A549 (cell line): Measurements from ENCODE around the gene ATP5PF. TPM values are rescaled to one million over a fixed set of nuclear protein-coding genes. Genes with fewer than 3 reads are reported as not detected.

Experiments
- ATAC-seq, 2 experiments: fragments of 200-7000 bp in 1 of 2; fragments of >200 bp in 1 of 2; cut with Nextera tagmentation in 1 of 2; cut with Tn5 transposase in 1 of 2; 3 replicates each; pipeline versions ENCODE4 v1.8.0 to v1.9.1; 2018 to 2020; ENCODE audit warnings: mild to moderate bottlenecking in 1 of 2, moderate library complexity in 1 of 2
- CTCF ChIA-PET: fragments of 300-600 bp; sonication (Branson Sonifier 250); formaldehyde crosslinking; extraction: SDS; loops from one replicate; lab custom pipeline; 2021; ENCODE audit warnings: antibody characterized with exemption, inconsistent platforms; lab: Yijun Ruan, JAX
- POLR2A ChIA-PET: fragments of 350-600 bp; formaldehyde crosslinking; extraction: SDS; loops from one replicate; lab custom pipeline; 2021; ENCODE audit warnings: antibody characterized with exemption, inconsistent platforms; lab: Yijun Ruan, JAX
- DNase-seq, 2 experiments: peaks; one replicate each; pipeline versions ENCODE4 v3.0.0 to v3.0.0-alpha.2; 2011 to 2016; ENCODE audit warnings: low read depth in 1 of 2, low spot score in 1 of 2
- FAIRE-seq: peaks from 2 replicates; lab custom pipeline; 2011; peaks lifted over from hg19 to GRCh38; lab: Jason Lieb, UNC
- H3K27ac ChIP-seq, 2 experiments: fragments of >200 bp; sonication (Bioruptor Twin); formaldehyde crosslinking; 3 replicates each; pipeline ENCODE4 v1.5.1; 2016 to 2017
- H3K4me1 ChIP-seq: fragments of >200 bp; sonication (Bioruptor Twin); formaldehyde crosslinking; 3 replicates; pipeline ENCODE4 v1.6.1; 2016
- H3K4me2 ChIP-seq: fragments of >200 bp; sonication (Bioruptor Twin); formaldehyde crosslinking; 3 replicates; pipeline ENCODE4 v1.6.1; 2016
- H3K4me3 ChIP-seq: fragments of >200 bp; sonication (Bioruptor Twin); formaldehyde crosslinking; 3 replicates; pipeline ENCODE4 v1.5.1; 2016
- H3K9me3 ChIP-seq: fragments of >200 bp; sonication (Bioruptor Twin); formaldehyde crosslinking; 3 replicates; pipeline ENCODE4 v1.6.1; 2016
- CHD2 ChIP-seq: fragments of 150-350 bp; IDR thresholded peaks from 2 replicates; pipeline ENCODE4 v1.6.1; 2014; ENCODE audit warnings: low read length; ENCODE audit not compliant: partially characterized antibody
- CHD4 ChIP-seq: fragments of 200-600 bp; sonication (generic); IDR thresholded peaks from 2 replicates; pipeline ENCODE4 v1.6.1; 2016; ENCODE audit warnings: antibody characterized with exemption, mild to moderate bottlenecking, borderline replicate concordance
- EHF ChIP-seq: fragments of 250-450 bp; sonication (Bioruptor Pico); IDR thresholded peaks from 2 replicates; pipeline ENCODE4 v1.5.0; 2020; ENCODE audit warnings: mild to moderate bottlenecking
- ELK1 ChIP-seq: fragments of 150-350 bp; IDR thresholded peaks from 2 replicates; pipeline ENCODE4 v1.6.1; 2014; ENCODE audit warnings: low read depth, mild to moderate bottlenecking, low read length
- FOXS1 ChIP-seq: fragments of 250-450 bp; sonication (Bioruptor Pico); IDR thresholded peaks from 2 replicates; pipeline ENCODE4 v1.5.0; 2020; ENCODE audit warnings: mild to moderate bottlenecking, moderate library complexity
- GATA3 ChIP-seq: IDR thresholded peaks from 2 replicates; pipeline ENCODE4 v1.6.1; 2012; ENCODE audit warnings: borderline replicate concordance
- HES2 ChIP-seq: fragments of >200 bp; sonication (Bioruptor Twin); formaldehyde crosslinking; IDR thresholded peaks from 2 replicates; pipeline ENCODE4 v1.6.1; 2016
- HOXB5 ChIP-seq: fragments of 250-450 bp; sonication (Bioruptor Pico); IDR thresholded peaks from 2 replicates; pipeline ENCODE4 v1.5.0; 2020; ENCODE audit warnings: mild to moderate bottlenecking, moderate library complexity
- MAZ ChIP-seq: fragments of 150-350 bp; IDR thresholded peaks from 2 replicates; pipeline ENCODE4 v1.6.1; 2014; ENCODE audit warnings: antibody characterized with exemption, low read depth, low read length, borderline replicate concordance
- MYC ChIP-seq: IDR thresholded peaks from 2 replicates; pipeline ENCODE4 v1.6.1; 2012; ENCODE audit warnings: mild to moderate bottlenecking, inconsistent platforms, low read length, improper control_type of control experiment, borderline replicate concordance
- RAD21 ChIP-seq, 2 experiments: fragments of >200 bp in 1 of 2; sonication (Bioruptor Twin) in 1 of 2; formaldehyde crosslinking in 1 of 2; IDR thresholded peaks in 1 of 2; conservative IDR thresholded peaks in 1 of 2; 2 replicates in 1 of 2; 3 replicates in 1 of 2; pipeline ENCODE4 v1.6.1; 2012 to 2018; ENCODE audit warnings: inconsistent platforms in 1 of 2
- RARB ChIP-seq: fragments of 250-450 bp; sonication (Bioruptor Pico); IDR thresholded peaks from 2 replicates; pipeline ENCODE4 v1.8.0; 2021; ENCODE audit warnings: mild to moderate bottlenecking, moderate library complexity
- REST ChIP-seq: fragments of 200-600 bp; sonication (generic); IDR thresholded peaks from 2 replicates; pipeline ENCODE4 v1.6.1; 2016; ENCODE audit warnings: antibody characterized with exemption, mild to moderate bottlenecking, moderate library complexity
- RFX5 ChIP-seq: fragments of 450-650 bp; IDR thresholded peaks from 2 replicates; pipeline ENCODE4 v1.7.1; 2014; ENCODE audit warnings: antibody characterized with exemption, mild to moderate bottlenecking, moderate library complexity
- SMC3 ChIP-seq: fragments of >200 bp; sonication (Bioruptor Twin); formaldehyde crosslinking; IDR thresholded peaks from 3 replicates; pipeline ENCODE4 v1.6.1; 2018; ENCODE audit warnings: inconsistent platforms
- SREBF2 ChIP-seq: fragments of 450-650 bp; IDR thresholded peaks from 2 replicates; pipeline ENCODE4 v1.6.1; 2014; ENCODE audit warnings: mild to moderate bottlenecking, moderate library complexity
- TFCP2L1 ChIP-seq: fragments of 250-450 bp; sonication (Bioruptor Pico); IDR thresholded peaks from 2 replicates; pipeline ENCODE4 v1.5.0; 2021; ENCODE audit warnings: mild to moderate bottlenecking
- ZNF302 ChIP-seq: fragments of 250-450 bp; sonication (Bioruptor Pico); IDR thresholded peaks from 2 replicates; pipeline ENCODE4 v1.9.0; 2021; ENCODE audit warnings: inconsistent platforms, mild to moderate bottlenecking, moderate library complexity
- ZSCAN20 ChIP-seq: fragments of 250-450 bp; sonication (Bioruptor Pico); IDR thresholded peaks from 2 replicates; pipeline ENCODE4 v1.8.0; 2022; ENCODE audit warnings: mild to moderate bottlenecking, moderate library complexity
- WGBS: methylation state at CpG from one replicate; pipeline ENCODE4 v1.1.6; 2017; ENCODE audit errors: missing lambda C conversion rate; 5-methylcytosine and 5-hydroxymethylcytosine counted together
- polyA plus RNA-seq, 4 experiments: library from polyadenylated mRNA; depleted of rRNA in 3 of 4; stranded (reverse); fragments of >200 nt; fragmentation: RNase III in 1 of 4; extraction: RNeasy Plus Mini Kit Qiagen cat#74134 plus additional on column Dnase treatment in 1 of 4; gene quantifications; 2 replicates in 3 of 4; 3 replicates in 1 of 4; pipeline ENCODE4 v1.2.3, GENCODE V29; 2011 to 2017

ATP5PF gene
- polyA plus RNA-seq, 2 of the 4 experiments (the other 2 are of a cell fraction): 202 to 224 TPM

GRCh38 chr21:25760061-25760460 lies 25.4 kb upstream of the ATP5PF start (continued):
- no peak for TF ChIP-seq REST
- TF ChIP-seq MYC: no peak
- no peak for TF ChIP-seq ZSCAN20

GRCh38 chr21:25759573-25759972 lies 24.9 kb upstream of the ATP5PF start:
- H3K4me1 ChIP-seq: no peaks in the 10 kb centered on the region
- WGBS: 24% methylated on average over 1 of the region's 1 CpG
- H3K4me3 ChIP-seq: no peak overlapping the region
- H3K4me2 ChIP-seq: no peak overlapping the region
- TF ChIP-seq RFX5 (no peak), GATA3 (no peak), EHF (no peak), RAD21 (conservative IDR thresholded peaks at IDR 0.05 in 1 of 2, IDR thresholded peaks at IDR 0.05 in 1 of 2) (no peak), ZNF302 (no peak), CHD4 (no peak), SREBF2 (no peak), CHD2 (no peak), RARB (no peak), MAZ (no peak), SMC3 (no peak), FOXS1 (CRISPR knock-in tag) (no peak), TFCP2L1 (CRISPR knock-in tag) (no peak), HOXB5 (CRISPR knock-in tag) (no peak), ELK1 (no peak), REST (no peak), HES2 (no peak)
- ChIA-PET CTCF (no interaction called here), POLR2A (no interaction called here)
- H3K9me3 ChIP-seq: no peaks in the 10 kb centered on the region
- FAIRE-seq (no peak), DNase-seq (no peak), ATAC-seq (no peak)
- no peak overlapping the region for H3K27ac ChIP-seq
